Neural progenitor cell (in vitro differentiated cells): ENCODE results near the gene EED. TPM values are rescaled to one million over a fixed set of nuclear protein-coding genes. Genes with fewer than 3 reads are reported as not detected.

Experiments used
- DNase-seq: peaks from one replicate; pipeline ENCODE4 v3.0.0-alpha.2; 2016; ENCODE audit warnings: low spot score
- H2AFZ ChIP-seq: fragments of 200-600 bp; sonication (generic); replicated peaks from 2 replicates; pipeline ENCODE4 v1.6.1; 2016; ENCODE audit warnings: antibody characterized with exemption
- H3F3A ChIP-seq: fragments of 200-600 bp; sonication (generic); 2 replicates; pipeline ENCODE4 v1.6.1; 2016; ENCODE audit warnings: antibody characterized with exemption, low read depth
- H3K27ac ChIP-seq: fragments of 200-600 bp; sonication (generic); 2 replicates; pipeline ENCODE4 v1.5.1; 2016; ENCODE audit warnings: mild to moderate bottlenecking
- H3K27me3 ChIP-seq: fragments of 200-600 bp; sonication (generic); 2 replicates; pipeline ENCODE4 v1.6.1; 2016; ENCODE audit warnings: mild to moderate bottlenecking, moderate library complexity
- H3K36me3 ChIP-seq: fragments of 200-600 bp; sonication (generic); 2 replicates; pipeline ENCODE4 v1.5.1; 2016
- H3K4me1 ChIP-seq: fragments of 200-600 bp; sonication (generic); 2 replicates; pipeline ENCODE4 v1.6.1; 2016; ENCODE audit warnings: mixed run types
- H3K4me2 ChIP-seq: fragments of 200-600 bp; sonication (generic); 2 replicates; pipeline ENCODE4 v1.6.1; 2016
- H3K4me3 ChIP-seq: fragments of 200-600 bp; sonication (generic); 2 replicates; pipeline ENCODE4 v1.5.1; 2016
- H3K79me2 ChIP-seq: fragments of 200-600 bp; sonication (generic); 2 replicates; pipeline ENCODE4 v1.6.1; 2016; ENCODE audit warnings: low read depth
- H3K9ac ChIP-seq: fragments of 200-600 bp; sonication (generic); 2 replicates; pipeline ENCODE4 v1.6.1; 2016
- H3K9me3 ChIP-seq: fragments of 200-600 bp; sonication (generic); 2 replicates; pipeline ENCODE4 v1.5.1; 2016; ENCODE audit warnings: low read depth
- H4K20me1 ChIP-seq: fragments of 200-600 bp; sonication (generic); 2 replicates; pipeline ENCODE4 v1.6.1; 2016; ENCODE audit warnings: low read depth
- H3K27ac Mint-ChIP-seq: 3 replicates; pipeline ENCODE4 v1.8.0; 2021; ENCODE audit warnings: mixed read lengths
- H3K27me3 Mint-ChIP-seq: 2 replicates; pipeline ENCODE4 v1.8.0; 2022; ENCODE audit warnings: low read depth, mild to moderate bottlenecking, inconsistent platforms, moderate library complexity, mixed read lengths; ENCODE audit not compliant: insufficient read depth
- H3K36me3 Mint-ChIP-seq: 3 replicates; pipeline ENCODE4 v1.8.0; 2021; ENCODE audit warnings: mixed read lengths
- H3K4me1 Mint-ChIP-seq: 3 replicates; pipeline ENCODE4 v1.8.0; 2021; ENCODE audit warnings: mixed read lengths
- H3K4me3 Mint-ChIP-seq: 3 replicates; pipeline ENCODE4 v1.8.0; 2021; ENCODE audit warnings: mild to moderate bottlenecking, moderate library complexity, mixed read lengths
- H3K9me3 Mint-ChIP-seq: 3 replicates; pipeline ENCODE4 v1.8.0; 2020; ENCODE audit warnings: mixed read lengths
- CTCF ChIP-seq: fragments of 200-600 bp; sonication (generic); IDR thresholded peaks from 2 replicates; pipeline ENCODE4 v1.5.1; 2017; ENCODE audit warnings: antibody characterized with exemption, mild to moderate bottlenecking
- EZH2 ChIP-seq: fragments of 200-600 bp; sonication (generic); IDR thresholded peaks from 2 replicates; pipeline ENCODE4 v1.6.1; 2017; ENCODE audit warnings: antibody characterized with exemption, mild to moderate bottlenecking, moderate library complexity
- EZH2phosphoT487 ChIP-seq: fragments of 200-600 bp; sonication (generic); IDR thresholded peaks from 2 replicates; pipeline ENCODE4 v1.6.1; 2017; ENCODE audit warnings: antibody characterized with exemption
- total RNA-seq: library from RNA; depleted of rRNA; stranded (reverse); fragments of >200 nt; gene quantifications from 2 replicates; pipeline ENCODE4 v1.2.3, GENCODE V29; 2015; ENCODE audit warnings: low replicate concordance

EED gene
- total RNA-seq, 1 donor from 2014 or later, result 64.9 TPM

- no peak overlapping the region for H2AFZ ChIP-seq
- H3K79me2 ChIP-seq, result no peaks in the 10 kb centered on the region
- no peaks in the 10 kb centered on the region for H3K36me3 ChIP-seq
- TF ChIP-seq EZH2 (no peak), EZH2phosphoT487 (no peak), CTCF (no peak)
- H3F3A ChIP-seq, result no peaks in the 10 kb centered on the region
- no peak overlapping the region for H3K9ac ChIP-seq
- H4K20me1 ChIP-seq, result no peaks in the 10 kb centered on the region
- no peak overlapping the region for H3K4me2 ChIP-seq
- H3K27me3 ChIP-seq, result no peaks in the 10 kb centered on the region
- H3K4me1 ChIP-seq, result no peaks in the 10 kb centered on the region
- peaks cover 5% of the 10 kb centered on the region for H3K9me3 Mint-ChIP-seq
- H3K27ac ChIP-seq, result no peak overlapping the region
- H3K4me3 Mint-ChIP-seq, result no peak overlapping the region
- H3K9me3 ChIP-seq, result no peaks in the 10 kb centered on the region
- no peak overlapping the region for H3K4me3 ChIP-seq
- no peak for DNase-seq
- H3K27ac Mint-ChIP-seq, result no peak overlapping the region
- H3K36me3 Mint-ChIP-seq, result no peaks in the 10 kb centered on the region
- no peaks in the 10 kb centered on the region for H3K27me3 Mint-ChIP-seq
- H3K4me1 Mint-ChIP-seq, result no peaks in the 10 kb centered on the region
These were observed 34.5 kb upstream of the EED start for GRCh38 chr11:86209806-86210657.

GRCh38 chr11:86210898-86211297 lies 33.7 kb upstream of the EED start:
- no peaks in the 10 kb centered on the region for H3K4me1 ChIP-seq
- no peak overlapping the region for H3K27ac ChIP-seq
- no peaks in the 10 kb centered on the region for H3K27me3 Mint-ChIP-seq
- no peak overlapping the region for H3K4me3 ChIP-seq
- H3K4me3 Mint-ChIP-seq, result no peak overlapping the region
- H3K9me3 Mint-ChIP-seq, result peaks cover 5% of the 10 kb centered on the region
- H2AFZ ChIP-seq, result no peak overlapping the region
- H3K9me3 ChIP-seq, result no peaks in the 10 kb centered on the region
- no peaks in the 10 kb centered on the region for H4K20me1 ChIP-seq
- DNase-seq, result no peak
- H3K79me2 ChIP-seq, result no peaks in the 10 kb centered on the region
- H3K27me3 ChIP-seq, result no peaks in the 10 kb centered on the region
- H3K27ac Mint-ChIP-seq, result no peak overlapping the region
- TF ChIP-seq EZH2phosphoT487 (no peak), CTCF (no peak), EZH2 (no peak)
- no peaks in the 10 kb centered on the region for H3K36me3 Mint-ChIP-seq
- H3K9ac ChIP-seq, result no peak overlapping the region
- H3K36me3 ChIP-seq, result no peaks in the 10 kb centered on the region
- no peaks in the 10 kb centered on the region for H3K4me1 Mint-ChIP-seq
- H3K4me2 ChIP-seq, result no peak overlapping the region
- no peaks in the 10 kb centered on the region for H3F3A ChIP-seq

- H3K27me3 Mint-ChIP-seq, result no peaks in the 10 kb centered on the region
- H3K9ac ChIP-seq, result no peak overlapping the region
- no peaks in the 10 kb centered on the region for H3K4me1 Mint-ChIP-seq
- no peaks in the 10 kb centered on the region for H3K4me1 ChIP-seq
- H3K4me3 Mint-ChIP-seq, result no peak overlapping the region
- H3K36me3 ChIP-seq, result no peaks in the 10 kb centered on the region
- no peaks in the 10 kb centered on the region for H3F3A ChIP-seq
- H3K9me3 Mint-ChIP-seq, result peaks cover 3% of the 10 kb centered on the region
- H4K20me1 ChIP-seq, result no peaks in the 10 kb centered on the region
- no peaks in the 10 kb centered on the region for H3K9me3 ChIP-seq
- H3K27me3 ChIP-seq, result no peaks in the 10 kb centered on the region
- TF ChIP-seq EZH2phosphoT487, result no peak
- TF ChIP-seq EZH2, result no peak
- no peak for TF ChIP-seq CTCF
- no peak overlapping the region for H3K4me2 ChIP-seq
- H3K79me2 ChIP-seq, result no peaks in the 10 kb centered on the region
- H3K27ac Mint-ChIP-seq, result no peak overlapping the region
- H3K27ac ChIP-seq, result no peak overlapping the region
- no peak overlapping the region for H2AFZ ChIP-seq
- no peak for DNase-seq
- no peak overlapping the region for H3K4me3 ChIP-seq
- H3K36me3 Mint-ChIP-seq, result no peaks in the 10 kb centered on the region
These were observed 32.9 kb upstream of the EED start for GRCh38 chr11:86211619-86212018.
